GM12891 (cell line): ENCODE data around the gene C19orf53.

Experiments used
- PAX5 ChIP-seq: IDR thresholded peaks from 2 replicates; pipeline ENCODE4 v1.6.1; 2011; ENCODE audit warnings: low read length, moderate library complexity, mild to moderate bottlenecking; ENCODE audit not compliant: insufficient read depth, severe bottlenecking
- POLR2A ChIP-seq: IDR thresholded peaks from 2 replicates; pipeline ENCODE4 v1.6.1; 2011; ENCODE audit warnings: low read depth, low read length, control low read depth
- POLR2AphosphoS5 ChIP-seq: IDR thresholded peaks from 2 replicates; pipeline ENCODE4 v1.6.1; 2011; ENCODE audit warnings: low read depth, low read length, control low read depth
- POU2F2 ChIP-seq: IDR thresholded peaks from 2 replicates; pipeline ENCODE4 v1.6.1; 2011; ENCODE audit warnings: low read depth, mild to moderate bottlenecking, control low read depth, low read length, moderate library complexity
- SPI1 ChIP-seq: IDR thresholded peaks from 2 replicates; pipeline ENCODE4 v1.6.1; 2011; ENCODE audit warnings: low read depth, low read length, control low read depth
- TAF1 ChIP-seq: IDR thresholded peaks from 2 replicates; pipeline ENCODE4 v1.6.1; 2011; ENCODE audit warnings: low read depth, low read length, control low read depth

DNA sequence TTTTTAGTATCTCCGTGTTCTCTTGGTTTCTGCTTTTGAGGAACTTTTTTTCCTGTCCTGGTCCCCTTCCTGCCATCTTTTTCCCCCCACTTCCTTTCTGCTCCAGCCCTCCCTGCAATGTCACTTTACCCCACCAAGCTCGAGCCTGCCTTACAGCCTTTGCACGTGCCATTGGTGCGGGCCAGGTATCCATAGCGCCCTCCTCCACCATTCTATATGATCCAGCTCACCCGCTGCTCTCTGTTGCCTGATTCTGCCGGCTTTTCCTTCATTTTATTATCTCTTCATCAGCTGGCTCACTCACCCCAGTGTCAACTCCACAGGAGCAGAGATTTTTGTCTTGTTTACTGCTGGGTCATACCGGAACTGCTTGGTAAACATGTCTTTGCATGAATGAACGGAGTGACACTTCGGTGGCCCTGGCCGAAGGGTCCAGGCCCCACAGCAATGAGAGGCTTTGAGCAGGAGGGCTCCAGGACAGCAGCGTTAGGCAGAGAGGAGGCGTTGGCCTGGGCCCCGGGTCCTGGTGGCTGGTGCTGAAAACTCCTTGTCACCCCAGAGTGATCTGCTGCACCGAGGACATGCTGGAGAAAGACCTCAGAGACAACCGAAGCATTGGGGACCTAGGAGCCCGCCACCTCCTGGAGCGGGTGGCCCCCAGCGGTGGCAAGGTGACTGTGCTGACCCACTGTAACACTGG is 8.7 kb upstream of the C19orf53 start:
- no peak for TF ChIP-seq TAF1
- no peak for TF ChIP-seq POLR2AphosphoS5
- TF ChIP-seq SPI1, result 0 out of 2 replicates have a peak, but pooled peaks have one; percentile 15
- TF ChIP-seq POLR2A, result no peak
- no peak for TF ChIP-seq PAX5
- no peak for TF ChIP-seq POU2F2
